Erythroblast (primary cell): ENCODE results near the gene CHCHD1.

Experiments used
- DNase-seq, 2 experiments: peaks; one replicate each; lab custom pipeline; 2025; lab: John Stamatoyannopoulos, UW
- GATA1 ChIP-seq: IDR thresholded peaks from 2 replicates; pipeline ENCODE4 v1.6.1; 2011; ENCODE audit warnings: low read depth, mild to moderate bottlenecking, control low read depth, low read length, moderate library complexity
- POLR2A ChIP-seq: IDR thresholded peaks from 2 replicates; pipeline ENCODE4 v1.6.1; 2011; ENCODE audit warnings: mild to moderate bottlenecking, low read length

CHCHD1 gene

GRCh38 chr10:73756183-73756582 is 25.7 kb upstream of the CHCHD1 start:
- TF ChIP-seq POLR2A, result no peak
- TF ChIP-seq GATA1, result no peak
- peak; percentile 58 to 69 for DNase-seq

GRCh38 chr10:73758704-73759511 is 22.9 kb upstream of the CHCHD1 start:
- DNase-seq, result no peak
- TF ChIP-seq POLR2A (no peak), GATA1 (no peak)

GRCh38 chr10:73759512-73760115 is 22.2 kb upstream of the CHCHD1 start:
- TF ChIP-seq GATA1 (no peak), POLR2A (no peak)
- DNase-seq, result no peak

- no peak for DNase-seq
- TF ChIP-seq POLR2A, result no peak
- no peak for TF ChIP-seq GATA1
Observed at GRCh38 chr10:73761781-73762180, 20.1 kb upstream of the CHCHD1 start.

GRCh38 chr10:73762915-73763314 is 18.9 kb upstream of the CHCHD1 start:
- no peak for DNase-seq
- TF ChIP-seq GATA1, result no peak
- no peak for TF ChIP-seq POLR2A

- DNase-seq, result no peak
- TF ChIP-seq POLR2A, result no peak
- no peak for TF ChIP-seq GATA1
Observed at GRCh38 chr10:73763343-73763742, 18.5 kb upstream of the CHCHD1 start.

- no peak for TF ChIP-seq POLR2A
- no peak for TF ChIP-seq GATA1
- no peak for DNase-seq
Observed at GRCh38 chr10:73765066-73765465, 16.8 kb upstream of the CHCHD1 start.

GRCh38 chr10:73768881-73769280 is 13.0 kb upstream of the CHCHD1 start:
- no peak for DNase-seq
- TF ChIP-seq POLR2A, result no peak
- no peak for TF ChIP-seq GATA1

GRCh38 chr10:73769396-73769795 is 12.5 kb upstream of the CHCHD1 start:
- DNase-seq, result no peak
- TF ChIP-seq GATA1, result no peak
- no peak for TF ChIP-seq POLR2A

GRCh38 chr10:73771722-73772280 is 10.0 kb upstream of the CHCHD1 start:
- TF ChIP-seq POLR2A (no peak), GATA1 (no peak)
- DNase-seq, result peak in 1 of 2 experiments; percentile 88

DNA sequence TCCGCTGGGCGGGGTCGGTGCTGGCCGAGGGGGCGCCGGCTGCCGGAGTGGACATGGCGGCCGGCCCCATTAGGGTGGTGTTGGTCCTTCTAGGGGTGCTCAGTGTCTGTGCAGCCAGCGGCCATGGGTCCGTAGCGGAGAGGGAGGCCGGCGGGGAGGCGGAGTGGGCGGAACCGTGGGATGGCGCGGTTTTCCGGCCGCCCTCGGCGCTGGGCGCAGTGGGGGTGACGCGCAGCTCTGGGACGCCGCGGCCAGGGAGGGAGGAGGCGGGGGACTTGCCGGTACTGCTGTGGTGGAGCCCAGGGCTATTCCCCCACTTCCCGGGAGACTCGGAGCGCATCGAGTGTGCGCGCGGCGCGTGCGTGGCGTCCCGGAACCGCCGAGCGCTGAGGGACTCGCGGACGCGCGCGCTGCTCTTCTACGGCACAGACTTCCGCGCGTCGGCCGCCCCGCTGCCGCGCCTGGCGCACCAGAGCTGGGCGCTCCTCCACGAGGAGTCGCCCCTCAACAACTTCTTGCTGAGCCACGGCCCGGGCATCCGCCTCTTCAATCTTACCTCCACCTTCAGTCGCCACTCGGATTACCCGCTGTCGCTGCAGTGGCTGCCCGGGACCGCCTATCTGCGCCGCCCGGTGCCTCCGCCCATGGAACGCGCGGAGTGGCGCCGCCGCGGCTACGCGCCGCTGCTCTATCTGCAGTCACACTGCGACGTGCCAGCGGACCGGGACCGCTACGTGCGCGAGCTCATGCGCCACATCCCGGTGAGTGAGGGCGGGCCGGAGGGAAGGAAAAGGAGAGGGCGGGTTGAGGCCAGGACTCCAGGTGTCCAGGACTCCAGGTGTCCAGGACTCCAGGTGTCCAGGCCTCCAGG is 9.3 kb upstream of the CHCHD1 start:
- TF ChIP-seq GATA1 (no peak), POLR2A (peak; percentile 77)
- peak; percentile 84 to 88 for DNase-seq

DNA sequence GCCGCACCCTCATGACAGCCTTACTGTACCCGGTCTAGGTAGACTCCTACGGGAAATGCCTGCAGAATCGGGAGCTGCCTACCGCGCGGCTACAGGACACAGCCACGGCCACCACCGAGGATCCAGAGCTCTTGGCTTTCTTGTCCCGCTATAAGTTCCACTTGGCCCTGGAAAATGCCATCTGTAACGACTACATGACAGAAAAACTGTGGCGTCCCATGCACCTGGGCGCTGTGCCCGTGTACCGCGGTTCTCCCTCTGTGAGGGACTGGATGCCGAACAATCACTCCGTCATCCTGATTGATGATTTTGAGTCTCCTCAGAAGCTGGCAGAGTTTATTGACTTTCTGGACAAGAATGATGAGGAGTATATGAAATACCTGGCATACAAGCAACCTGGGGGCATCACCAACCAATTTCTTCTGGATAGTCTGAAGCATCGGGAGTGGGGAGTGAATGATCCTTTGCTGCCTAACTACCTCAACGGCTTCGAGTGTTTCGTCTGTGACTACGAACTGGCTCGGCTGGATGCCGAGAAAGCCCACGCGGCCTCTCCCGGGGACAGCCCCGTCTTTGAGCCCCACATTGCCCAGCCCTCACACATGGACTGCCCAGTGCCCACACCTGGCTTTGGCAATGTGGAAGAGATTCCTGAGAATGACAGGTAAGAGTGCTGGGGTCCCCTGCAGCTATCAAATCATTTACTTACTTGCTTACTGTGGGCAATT is 8.5 kb upstream of the CHCHD1 start:
- TF ChIP-seq POLR2A, result no peak
- peak in 1 of 2 experiments; percentile 41 for DNase-seq

DNA sequence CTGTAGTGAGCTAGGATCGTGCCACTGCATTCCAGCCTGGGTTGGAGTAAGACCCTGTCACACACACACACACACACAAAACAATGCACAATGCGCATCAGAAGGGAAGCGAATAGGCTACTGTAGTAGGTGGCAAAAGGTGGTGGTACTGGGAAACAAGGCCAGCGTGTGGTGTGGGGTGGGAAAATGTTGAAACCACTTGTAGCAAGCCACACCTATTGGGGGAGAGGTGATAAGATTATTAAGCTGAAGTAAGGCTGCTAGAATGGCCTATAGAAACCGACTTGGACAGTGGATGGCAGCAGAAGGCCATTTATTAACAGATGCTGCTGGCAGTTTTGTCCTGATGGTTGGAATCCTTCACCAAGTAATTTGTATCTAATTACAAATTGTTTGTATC is 7.2 kb upstream of the CHCHD1 start:
- TF ChIP-seq GATA1 (no peak), POLR2A (peak; percentile 31)
- peak; percentile 84 to 85 for DNase-seq
